ENCODE data around the gene HSPB2.

GRCh38 chr11:111912535-111912934 is at the start of gene HSPB2:
- TF ChIP-seq KDM1A (IDR thresholded peaks at IDR 0.05; ENCODE audit: borderline replicate concordance), result no peak
- TF ChIP-seq HDAC2 (IDR thresholded peaks at IDR 0.05), result no peak
